SJCRH30 (cell line): ENCODE results near the gene RRAS. TPM values are rescaled to one million over a fixed set of nuclear protein-coding genes. Genes with fewer than 3 reads are reported as not detected.
A peak's percentile ranks its signal among the peaks of the same experiment; 100 is the strongest.

Experiments used
- DNase-seq, 2 experiments: peaks; one replicate each; pipeline ENCODE4 v3.0.0-alpha.2; 2015 to 2020
- H3K27ac ChIP-seq: fragments of 250-450 bp; sonication (Bioruptor Pico); 2 replicates; pipeline ENCODE4 v1.5.1; 2020; ENCODE audit warnings: mild to moderate bottlenecking, moderate library complexity
- H3K27me3 ChIP-seq: fragments of 250-450 bp; sonication (Bioruptor Pico); 2 replicates; pipeline ENCODE4 v1.5.1; 2020; ENCODE audit warnings: mild to moderate bottlenecking, moderate library complexity
- H3K36me3 ChIP-seq: fragments of 250-450 bp; sonication (Bioruptor Pico); 2 replicates; pipeline ENCODE4 v1.5.1; 2020; ENCODE audit warnings: mild to moderate bottlenecking, moderate library complexity
- H3K4me1 ChIP-seq: fragments of 250-450 bp; sonication (Bioruptor Pico); 2 replicates; pipeline ENCODE4 v1.5.1; 2020; ENCODE audit warnings: mild to moderate bottlenecking, moderate library complexity
- H3K4me3 ChIP-seq: fragments of 250-450 bp; sonication (Bioruptor Pico); 2 replicates; pipeline ENCODE4 v1.5.1; 2020; ENCODE audit warnings: mild to moderate bottlenecking, moderate library complexity
- H3K9me3 ChIP-seq: fragments of 250-450 bp; sonication (Bioruptor Pico); replicated peaks from 2 replicates; pipeline ENCODE4 v1.5.1; 2020; ENCODE audit warnings: mild to moderate bottlenecking, moderate library complexity
- total RNA-seq: library from RNA; depleted of rRNA; stranded (reverse); fragments of >200 nt; shearing (Covaris generic); gene quantifications from 2 replicates; pipeline ENCODE4 v1.2.3, GENCODE V29; 2014; rRNA removed

RRAS gene
- total RNA-seq, 1 experiment from 2014 or later, result 7.6 TPM

- peak overlapping the region; percentile 86 for H3K4me3 ChIP-seq
- no peaks in the 10 kb centered on the region for H3K4me1 ChIP-seq
- peak; percentile 19 to 29 for DNase-seq
- H3K9me3 ChIP-seq, result no peaks in the 10 kb centered on the region
- peaks cover 27% of the 10 kb centered on the region for H3K36me3 ChIP-seq
- no peaks in the 10 kb centered on the region for H3K27me3 ChIP-seq
- no peak overlapping the region; the same call in 1 of the 2 replicates for H3K27ac ChIP-seq
Observed at GRCh38 chr19:49592486-49593232, 47.3 kb downstream of the RRAS start.

- Histone ChIP-seq H3K4me1 (no peaks in the 10 kb centered on the region), H3K4me3 (peak overlapping the region; percentile 86), H3K27me3 (no peaks in the 10 kb centered on the region), H3K27ac (peak overlapping the region; percentile 54), H3K9me3 (no peaks in the 10 kb centered on the region), H3K36me3 (peaks cover 22% of the 10 kb centered on the region)
- peak; percentile 60 to 62 for DNase-seq
Observed at GRCh38 chr19:49591731-49592485, 48.0 kb downstream of the RRAS start.

GRCh38 chr19:49590971-49591730, 48.8 kb downstream of the RRAS start, which contains the start of gene PRR12:
TSS of gene PRR12 (plus strand) at chr19:49591182. CDS start at chr19:49591655, 473 bp downstream.
- H3K9me3 ChIP-seq, result no peaks in the 10 kb centered on the region
- no peaks in the 10 kb centered on the region for H3K4me1 ChIP-seq
- peak within 1 kb of the TSS; percentile 86 for H3K4me3 ChIP-seq
- peaks cover 17% of the 10 kb centered on the region for H3K36me3 ChIP-seq
- peak; percentile 71 to 78 for DNase-seq
- H3K27ac ChIP-seq, result peak within 1 kb of the TSS; percentile 54
- H3K27me3 ChIP-seq, result no peaks in the 10 kb centered on the region

GRCh38 chr19:49590071-49590970, 49.6 kb downstream of the RRAS start:
- peak; percentile 98 for DNase-seq
- Histone ChIP-seq H3K36me3 (peaks cover 14% of the 10 kb centered on the region), H3K9me3 (no peaks in the 10 kb centered on the region), H3K4me3 (peak overlapping the region; percentile 86), H3K27ac (peak overlapping the region; percentile 47), H3K27me3 (no peaks in the 10 kb centered on the region), H3K4me1 (no peaks in the 10 kb centered on the region)

- Histone ChIP-seq H3K4me3 (no peak overlapping the region), H3K4me1 (no peaks in the 10 kb centered on the region), H3K27me3 (no peaks in the 10 kb centered on the region), H3K27ac (no peak overlapping the region), H3K36me3 (peaks cover 11% of the 10 kb centered on the region), H3K9me3 (no peaks in the 10 kb centered on the region)
- no peak for DNase-seq
Observed at GRCh38 chr19:49589502-49589905, 50.4 kb downstream of the RRAS start.

GRCh38 chr19:49588365-49589122, 51.4 kb downstream of the RRAS start:
- Histone ChIP-seq H3K27ac (no peak overlapping the region), H3K9me3 (no peaks in the 10 kb centered on the region), H3K27me3 (no peaks in the 10 kb centered on the region), H3K4me3 (no peak overlapping the region), H3K4me1 (no peaks in the 10 kb centered on the region), H3K36me3 (peaks cover 1% of the 10 kb centered on the region; the same call in 1 of the 2 replicates)
- DNase-seq, result no peak

- Histone ChIP-seq H3K9me3 (no peaks in the 10 kb centered on the region), H3K4me3 (no peak overlapping the region), H3K36me3 (no peaks in the 10 kb centered on the region), H3K4me1 (no peaks in the 10 kb centered on the region), H3K27ac (no peak overlapping the region), H3K27me3 (no peaks in the 10 kb centered on the region)
- DNase-seq, result no peak
Observed at GRCh38 chr19:49587227-49587626, 52.7 kb downstream of the RRAS start.

Other genes starting within 250 kb of the RRAS start
- not detected in 2 replicates for gene PTH2, start 216.7 kb downstream of the RRAS start, total RNA-seq
- not detected in 2 replicates for gene GFY, start 214.8 kb downstream of the RRAS start, total RNA-seq
- gene SLC17A7, start 198.6 kb downstream of the RRAS start, total RNA-seq, result 0.18 TPM in 1 of 2 replicates, not detected in the other
- 68.4 and 83.4 TPM in 2 replicates for gene PIH1D1, start 188.3 kb downstream of the RRAS start, total RNA-seq
- 11.0 and 12.3 TPM in 2 replicates for gene ALDH16A1, start 186.9 kb downstream of the RRAS start, total RNA-seq
- gene FLT3LG, start 165.9 kb downstream of the RRAS start, total RNA-seq, result 0.61 and 1.0 TPM in 2 replicates
- 3,376 and 3,926 TPM in 2 replicates for gene RPL13A, start 152.5 kb downstream of the RRAS start, total RNA-seq
- 2,852 and 3,079 TPM in 2 replicates for gene RPS11, start 143.7 kb downstream of the RRAS start, total RNA-seq
- gene FCGRT, start 127.5 kb downstream of the RRAS start, total RNA-seq, result 25.0 and 26.6 TPM in 2 replicates
- gene RCN3, start 112.1 kb downstream of the RRAS start, total RNA-seq, result 2.8 and 3.4 TPM in 2 replicates
- gene NOSIP, start 59.6 kb downstream of the RRAS start, total RNA-seq, result 54.2 and 66.5 TPM in 2 replicates
- gene PRRG2, start 58.8 kb downstream of the RRAS start, total RNA-seq, result 0.51 and 0.58 TPM in 2 replicates
- 6.1 and 6.3 TPM in 2 replicates for gene PRR12, start 49.0 kb downstream of the RRAS start, total RNA-seq
- 15.9 and 16.3 TPM in 2 replicates for gene SCAF1, start 2.1 kb upstream of the RRAS start, total RNA-seq
- gene IRF3, start 25.7 kb upstream of the RRAS start, total RNA-seq, result 35.1 and 38.6 TPM in 2 replicates
- gene BCL2L12, start 25.8 kb upstream of the RRAS start, total RNA-seq, result 45.2 and 61.7 TPM in 2 replicates
- 385 and 390 TPM in 2 replicates for gene PRMT1, start 37.1 kb upstream of the RRAS start, total RNA-seq
- gene ADM5, start 49.5 kb upstream of the RRAS start, total RNA-seq, result 5.5 and 7.7 TPM in 2 replicates
- gene CPT1C, start 51.0 kb upstream of the RRAS start, total RNA-seq, result 15.2 and 20.4 TPM in 2 replicates
- gene TSKS, start 123.2 kb upstream of the RRAS start, total RNA-seq, result not detected in 2 replicates
- gene AP2A1, start 126.9 kb upstream of the RRAS start, total RNA-seq, result 66.5 and 68.8 TPM in 2 replicates
- 27.6 and 27.9 TPM in 2 replicates for gene FUZ, start 173.1 kb upstream of the RRAS start, total RNA-seq
- 22.2 and 27.4 TPM in 2 replicates for gene MED25, start 178.1 kb upstream of the RRAS start, total RNA-seq
- 77.1 and 91.2 TPM in 2 replicates for gene PTOV1, start 211.0 kb upstream of the RRAS start, total RNA-seq
- gene PNKP, start 227.4 kb upstream of the RRAS start, total RNA-seq, result 24.2 and 40.6 TPM in 2 replicates
- gene AKT1S1, start 237.2 kb upstream of the RRAS start, total RNA-seq, result 21.7 and 25.2 TPM in 2 replicates
- 9.1 and 9.4 TPM in 2 replicates for gene TBC1D17, start 237.6 kb upstream of the RRAS start, total RNA-seq